Measurements from ENCODE around the gene SFT2D3.

DNA sequence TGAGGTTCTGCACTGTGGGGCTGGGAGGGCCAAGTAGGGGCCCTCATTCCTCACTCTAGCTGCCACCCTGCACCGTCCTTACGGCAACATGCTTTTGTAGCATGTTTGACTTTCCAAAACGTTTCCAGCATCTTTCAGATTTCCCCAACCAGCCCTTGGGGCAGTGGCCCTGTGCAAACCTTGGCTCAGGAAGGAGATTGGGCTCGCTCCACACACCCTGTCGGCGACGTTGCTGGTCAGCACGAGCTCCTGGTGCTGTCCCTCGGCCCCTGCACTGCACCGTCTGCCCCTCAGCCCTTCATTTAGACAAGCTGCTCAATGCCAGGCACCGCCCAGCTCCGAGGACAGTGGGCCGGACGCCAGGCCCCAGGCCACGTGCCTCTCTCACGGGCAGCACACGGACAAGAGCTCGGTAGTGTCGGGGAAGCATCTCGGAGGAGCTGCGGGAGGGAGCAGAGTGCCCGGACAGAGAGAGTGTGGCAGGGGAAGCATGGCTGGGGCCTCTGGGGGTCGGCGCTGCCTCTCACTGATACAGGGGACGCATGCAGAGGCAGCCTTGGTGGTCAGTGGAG, 48.4 kb upstream of the SFT2D3 start:
- TF ChIP-seq, protein P1, sequence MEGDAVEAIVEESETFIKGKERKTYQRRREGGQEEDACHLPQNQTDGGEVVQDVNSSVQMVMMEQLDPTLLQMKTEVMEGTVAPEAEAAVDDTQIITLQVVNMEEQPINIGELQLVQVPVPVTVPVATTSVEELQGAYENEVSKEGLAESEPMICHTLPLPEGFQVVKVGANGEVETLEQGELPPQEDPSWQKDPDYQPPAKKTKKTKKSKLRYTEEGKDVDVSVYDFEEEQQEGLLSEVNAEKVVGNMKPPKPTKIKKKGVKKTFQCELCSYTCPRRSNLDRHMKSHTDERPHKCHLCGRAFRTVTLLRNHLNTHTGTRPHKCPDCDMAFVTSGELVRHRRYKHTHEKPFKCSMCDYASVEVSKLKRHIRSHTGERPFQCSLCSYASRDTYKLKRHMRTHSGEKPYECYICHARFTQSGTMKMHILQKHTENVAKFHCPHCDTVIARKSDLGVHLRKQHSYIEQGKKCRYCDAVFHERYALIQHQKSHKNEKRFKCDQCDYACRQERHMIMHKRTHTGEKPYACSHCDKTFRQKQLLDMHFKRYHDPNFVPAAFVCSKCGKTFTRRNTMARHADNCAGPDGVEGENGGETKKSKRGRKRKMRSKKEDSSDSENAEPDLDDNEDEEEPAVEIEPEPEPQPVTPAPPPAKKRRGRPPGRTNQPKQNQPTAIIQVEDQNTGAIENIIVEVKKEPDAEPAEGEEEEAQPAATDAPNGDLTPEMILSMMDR (IDR thresholded peaks at IDR 0.05 in 8 of 11, conservative IDR thresholded peaks at IDR 0.05 in 3 of 11), result no peak
- TF ChIP-seq POLR2A (IDR thresholded peaks at IDR 0.05) (no peak), POLR2AphosphoS5 (IDR thresholded peaks at IDR 0.05) (peak in 2 of 3 donors; percentile 46 to 56)
